ENCODE results near the gene RAB7A. TPM values are rescaled to one million over a fixed set of nuclear protein-coding genes. Genes with fewer than 3 reads are reported as not detected.

The RAB7A gene
- total and polyA plus RNA-seq, 4 experiments from 2014 or later, result 141 to 269 (median 168) TPM

GRCh38 chr3:128701342-128702212, 24.4 kb upstream of the RAB7A start:
- Mint-ChIP-seq H3K9me3 (no peaks in the 10 kb centered on the region), H3K4me3 (peak overlapping the region in 2 of 8 donors; percentile 26 to 57), H3K4me1 (peaks cover 0 to 1% (median 0%) of the 10 kb centered on the region in 4 donors), H3K27ac (no peak overlapping the region), H3K27me3 (no peaks in the 10 kb centered on the region), H3K36me3 (no peaks in the 10 kb centered on the region)
- no peak overlapping the region for H3K4me3 ChIP-seq (ENCODE audit: low read length in 2 of 2)
- CTCF ChIA-PET (ENCODE audit: partially characterized antibody), result no interaction called here
- intact Hi-C loops (cut with micrococcal nuclease), result no loop called here
- no peaks in the 10 kb centered on the region for H3K27me3 ChIP-seq (ENCODE audit: insufficient read depth, low read length)
- POLR2A ChIA-PET (ENCODE audit: partially characterized antibody), result no interaction called here
- no peaks in the 10 kb centered on the region for H3K36me3 ChIP-seq (ENCODE audit: insufficient read depth, low read length)
- DNase-seq, result no peak
- H3K4me1 ChIP-seq (ENCODE audit: insufficient read depth, low read length), result no peaks in the 10 kb centered on the region
- no peaks in the 10 kb centered on the region for H3K9me3 ChIP-seq (ENCODE audit: control insufficient read depth in 1 of 2, low read length in 2 of 2)
- no peak overlapping the region for H3K27ac ChIP-seq (ENCODE audit: low read depth, low read length)

GRCh38 chr3:128702391-128702790, 23.6 kb upstream of the RAB7A start:
- H3K4me1 Mint-ChIP-seq, result peaks cover 0 to under 1% (median 0%) of the 10 kb centered on the region in 4 donors
- no peak for DNase-seq
- H3K36me3 Mint-ChIP-seq, result no peaks in the 10 kb centered on the region
- ChIA-PET CTCF (ENCODE audit: partially characterized antibody) (interaction anchor here (1.4 kb wide), 1 partner anchor 92 kb away, joined by 3 read pairs; no protein-coding TSS in a partner anchor), POLR2A (ENCODE audit: partially characterized antibody) (no interaction called here)
- no peak overlapping the region for H3K27ac ChIP-seq (ENCODE audit: low read depth, low read length)
- no peak overlapping the region for H3K4me3 ChIP-seq (ENCODE audit: low read length in 2 of 2)
- H3K9me3 Mint-ChIP-seq, result no peaks in the 10 kb centered on the region
- H3K9me3 ChIP-seq (ENCODE audit: control insufficient read depth in 1 of 2, low read length in 2 of 2), result no peaks in the 10 kb centered on the region
- H3K27me3 ChIP-seq (ENCODE audit: insufficient read depth, low read length), result no peaks in the 10 kb centered on the region
- no peaks in the 10 kb centered on the region for H3K27me3 Mint-ChIP-seq
- H3K4me3 Mint-ChIP-seq, result no peak overlapping the region
- H3K4me1 ChIP-seq (ENCODE audit: insufficient read depth, low read length), result no peaks in the 10 kb centered on the region
- no peaks in the 10 kb centered on the region for H3K36me3 ChIP-seq (ENCODE audit: insufficient read depth, low read length)
- intact Hi-C loops (cut with micrococcal nuclease), result no loop called here
- H3K27ac Mint-ChIP-seq, result no peak overlapping the region

GRCh38 chr3:128703561-128703960, 22.4 kb upstream of the RAB7A start:
- Histone ChIP-seq H3K4me3 (ENCODE audit: low read length in 2 of 2) (no peak overlapping the region), H3K36me3 (ENCODE audit: insufficient read depth, low read length) (no peaks in the 10 kb centered on the region), H3K4me1 (ENCODE audit: insufficient read depth, low read length) (no peaks in the 10 kb centered on the region), H3K9me3 (ENCODE audit: control insufficient read depth in 1 of 2, low read length in 2 of 2) (no peaks in the 10 kb centered on the region), H3K27ac (ENCODE audit: low read depth, low read length) (no peak overlapping the region), H3K27me3 (ENCODE audit: insufficient read depth, low read length) (no peaks in the 10 kb centered on the region)
- ChIA-PET CTCF (ENCODE audit: partially characterized antibody) (interaction anchor here (0.7 to 1.4 kb wide), 3 partner anchors 22 to 91 kb away, joined by 3 read pairs; no protein-coding TSS in a partner anchor), POLR2A (ENCODE audit: partially characterized antibody) (no interaction called here)
- H3K36me3 Mint-ChIP-seq, result no peaks in the 10 kb centered on the region
- intact Hi-C loops (cut with micrococcal nuclease), result no loop called here
- H3K27ac Mint-ChIP-seq, result no peak overlapping the region
- no peak overlapping the region for H3K4me3 Mint-ChIP-seq
- H3K9me3 Mint-ChIP-seq, result no peaks in the 10 kb centered on the region
- no peaks in the 10 kb centered on the region for H3K4me1 Mint-ChIP-seq
- DNase-seq, result no peak
- no peaks in the 10 kb centered on the region for H3K27me3 Mint-ChIP-seq

DNA sequence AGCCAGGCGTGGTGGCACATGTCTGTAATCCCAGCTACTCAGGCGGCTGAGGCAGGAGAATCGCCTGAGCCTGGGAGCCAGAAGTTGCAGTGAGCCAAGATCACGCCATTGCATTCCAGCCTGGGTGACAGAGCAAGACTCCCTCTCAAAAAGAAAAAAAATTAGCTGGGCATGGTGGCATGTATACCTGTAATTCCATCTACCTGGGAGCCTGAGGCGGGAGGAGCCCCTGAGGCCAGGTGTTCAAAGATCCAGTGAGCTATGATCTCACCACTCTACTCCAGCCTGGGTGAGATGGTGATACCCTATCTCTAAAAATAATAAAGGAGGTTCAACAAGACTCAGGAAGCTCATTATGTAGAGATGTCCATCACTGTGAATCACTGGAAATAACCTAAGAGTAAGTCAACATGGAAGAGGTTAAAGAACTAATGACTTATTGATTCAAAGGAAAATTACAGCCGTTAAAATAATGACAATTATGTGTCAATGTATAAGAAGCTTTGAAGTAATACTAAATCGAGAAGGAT, 19.8 kb upstream of the RAB7A start:
- Histone ChIP-seq H3K9me3 (ENCODE audit: control insufficient read depth in 1 of 2, low read length in 2 of 2) (no peaks in the 10 kb centered on the region), H3K27ac (ENCODE audit: low read depth, low read length) (no peak overlapping the region), H3K27me3 (ENCODE audit: insufficient read depth, low read length) (no peaks in the 10 kb centered on the region), H3K4me1 (ENCODE audit: insufficient read depth, low read length) (no peaks in the 10 kb centered on the region), H3K36me3 (ENCODE audit: insufficient read depth, low read length) (no peaks in the 10 kb centered on the region), H3K4me3 (ENCODE audit: low read length in 2 of 2) (no peak overlapping the region)
- CTCF ChIA-PET (ENCODE audit: partially characterized antibody), result interaction anchor here (1.2 to 1.5 kb wide), 2 partner anchors 17 to 26 kb away, joined by 3 to 4 read pairs; no protein-coding TSS in a partner anchor
- H3K4me3 Mint-ChIP-seq, result no peak overlapping the region
- POLR2A ChIA-PET (ENCODE audit: partially characterized antibody), result interaction anchor here (0.9 kb wide), 1 partner anchor 9 kb away, joined by 4 read pairs; no protein-coding TSS in a partner anchor
- intact Hi-C loops (cut with micrococcal nuclease), result no loop called here
- no peaks in the 10 kb centered on the region for H3K36me3 Mint-ChIP-seq
- H3K27ac Mint-ChIP-seq, result peak overlapping the region in 1 of 7 donors; percentile 7
- DNase-seq, result no peak
- H3K27me3 Mint-ChIP-seq, result no peaks in the 10 kb centered on the region
- no peaks in the 10 kb centered on the region for H3K9me3 Mint-ChIP-seq
- no peaks in the 10 kb centered on the region for H3K4me1 Mint-ChIP-seq

DNA sequence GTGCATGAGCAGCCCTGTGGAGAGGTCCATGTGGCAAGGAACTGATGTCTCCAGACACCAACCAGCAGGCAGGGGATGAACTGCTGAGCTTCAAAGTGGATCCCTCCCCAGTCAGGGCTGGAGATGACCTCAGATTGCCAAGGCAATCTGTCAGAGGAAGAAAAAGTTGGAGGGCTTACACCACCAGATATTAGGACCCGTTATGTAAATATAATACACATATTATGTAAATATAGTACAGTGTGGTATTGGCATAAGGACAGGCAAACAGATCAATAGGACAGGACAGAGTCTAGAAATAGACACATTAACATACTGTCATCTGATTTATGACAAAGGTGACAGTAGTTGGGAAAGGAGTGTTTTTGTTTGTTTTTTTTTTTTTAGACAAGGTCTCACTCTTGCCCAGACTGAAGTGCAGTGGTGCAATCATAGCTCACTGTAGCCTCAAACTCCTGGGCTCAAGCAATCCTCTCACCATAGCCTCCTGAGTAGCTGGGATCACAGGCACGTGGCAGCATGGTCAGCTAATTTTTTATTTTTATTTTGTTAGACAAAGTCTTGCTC, 18.0 kb upstream of the RAB7A start:
- H3K27me3 Mint-ChIP-seq, result no peaks in the 10 kb centered on the region
- intact Hi-C loops (cut with micrococcal nuclease), result no loop called here
- CTCF ChIA-PET (ENCODE audit: partially characterized antibody), result no interaction called here
- no peaks in the 10 kb centered on the region for H3K36me3 Mint-ChIP-seq
- no peak for DNase-seq
- H3K4me3 Mint-ChIP-seq, result no peak overlapping the region
- Histone ChIP-seq H3K9me3 (ENCODE audit: control insufficient read depth in 1 of 2, low read length in 2 of 2) (no peaks in the 10 kb centered on the region), H3K27me3 (ENCODE audit: insufficient read depth, low read length) (no peaks in the 10 kb centered on the region), H3K4me3 (ENCODE audit: low read length in 2 of 2) (no peak overlapping the region), H3K36me3 (ENCODE audit: insufficient read depth, low read length) (no peaks in the 10 kb centered on the region), H3K27ac (ENCODE audit: low read depth, low read length) (no peak overlapping the region), H3K4me1 (ENCODE audit: insufficient read depth, low read length) (no peaks in the 10 kb centered on the region)
- H3K4me1 Mint-ChIP-seq, result no peaks in the 10 kb centered on the region
- peak overlapping the region in 1 of 7 donors; percentile 24 for H3K27ac Mint-ChIP-seq
- no peaks in the 10 kb centered on the region for H3K9me3 Mint-ChIP-seq
- POLR2A ChIA-PET (ENCODE audit: partially characterized antibody), result interaction anchor here (1.1 to 1.3 kb wide), 2 partner anchors 16 to 26 kb away, joined by 3 read pairs; no protein-coding TSS in a partner anchor

DNA sequence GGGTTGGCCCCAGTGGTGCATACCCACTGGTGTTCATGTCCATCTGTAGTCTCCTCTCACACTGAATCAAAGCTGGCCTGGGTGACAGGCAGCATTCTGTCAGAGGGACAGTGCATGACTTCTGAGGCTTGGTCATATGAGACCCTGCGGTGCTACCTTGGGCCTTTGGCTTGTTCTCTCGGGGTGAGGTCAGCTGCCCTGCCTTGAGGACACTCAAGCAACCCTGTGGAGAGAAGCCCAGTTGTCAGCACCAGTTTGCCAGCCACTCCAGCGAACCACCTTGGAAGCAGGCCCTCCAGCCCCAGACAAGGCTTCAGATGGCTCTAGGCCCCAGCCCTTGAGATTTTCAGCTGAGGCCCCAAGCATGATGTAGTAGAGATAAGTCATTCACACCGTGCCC, 16.9 kb upstream of the RAB7A start:
- Mint-ChIP-seq H3K36me3 (no peaks in the 10 kb centered on the region), H3K27ac (peak overlapping the region in 1 of 7 donors; percentile 53), H3K27me3 (no peaks in the 10 kb centered on the region), H3K4me3 (no peak overlapping the region), H3K4me1 (peaks cover 0 to 2% (median 0%) of the 10 kb centered on the region in 4 donors), H3K9me3 (no peaks in the 10 kb centered on the region)
- no peaks in the 10 kb centered on the region for H3K36me3 ChIP-seq (ENCODE audit: insufficient read depth, low read length)
- intact Hi-C loops (cut with micrococcal nuclease), result no loop called here
- ChIA-PET POLR2A (ENCODE audit: partially characterized antibody) (interaction anchor here (1.1 kb wide), 1 partner anchor 17 kb away, joined by 3 read pairs; no protein-coding TSS in a partner anchor), CTCF (ENCODE audit: partially characterized antibody) (no interaction called here)
- no peaks in the 10 kb centered on the region for H3K9me3 ChIP-seq (ENCODE audit: control insufficient read depth in 1 of 2, low read length in 2 of 2)
- no peaks in the 10 kb centered on the region for H3K27me3 ChIP-seq (ENCODE audit: insufficient read depth, low read length)
- H3K4me3 ChIP-seq (ENCODE audit: low read length in 2 of 2), result no peak overlapping the region
- no peak for DNase-seq
- H3K4me1 ChIP-seq (ENCODE audit: insufficient read depth, low read length), result no peaks in the 10 kb centered on the region
- no peak overlapping the region for H3K27ac ChIP-seq (ENCODE audit: low read depth, low read length)

DNA sequence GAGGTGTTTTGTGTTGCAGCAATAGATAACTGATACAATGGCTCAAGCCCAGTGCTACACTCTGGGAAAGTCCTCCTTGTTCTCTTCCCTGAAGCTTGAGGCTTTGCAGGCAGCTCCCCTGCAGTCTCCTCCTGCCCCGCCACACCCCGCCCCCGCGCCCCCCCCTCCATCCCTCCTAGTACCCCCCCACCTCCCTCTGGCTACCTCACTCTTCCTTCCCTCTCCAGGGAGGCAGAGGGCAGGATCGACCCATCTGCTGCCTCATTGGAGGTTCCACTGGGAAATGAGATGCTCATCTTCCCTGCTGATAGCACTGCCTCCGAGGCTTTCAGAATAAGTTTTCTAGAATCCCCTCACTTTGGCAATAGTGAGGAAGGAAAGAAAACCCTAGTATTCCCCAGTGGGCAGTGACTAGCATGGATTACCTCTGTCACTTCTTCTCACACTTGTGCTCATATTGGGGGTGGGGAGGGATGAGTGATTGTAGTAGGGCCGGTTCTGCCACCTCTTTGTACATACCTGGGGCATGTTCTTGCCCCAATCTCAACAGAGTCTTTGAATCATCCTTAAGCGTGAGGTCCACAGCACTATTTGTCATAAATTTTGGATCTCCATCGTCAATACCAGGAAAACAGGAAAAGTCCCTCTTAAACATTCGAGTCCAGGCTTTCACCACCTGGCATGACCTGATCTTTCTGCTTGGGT, 16.3 kb upstream of the RAB7A start:
- Mint-ChIP-seq H3K27ac (no peak overlapping the region), H3K27me3 (no peaks in the 10 kb centered on the region), H3K36me3 (no peaks in the 10 kb centered on the region), H3K4me1 (peaks cover 1 to 4% (median 3%) of the 10 kb centered on the region in 4 donors), H3K9me3 (no peaks in the 10 kb centered on the region), H3K4me3 (no peak overlapping the region)
- POLR2A ChIA-PET (ENCODE audit: partially characterized antibody), result no interaction called here
- CTCF ChIA-PET (ENCODE audit: partially characterized antibody), result interaction anchor here (1.1 kb wide), 1 partner anchor 29 kb away, joined by 4 read pairs; no protein-coding TSS in a partner anchor
- H3K27me3 ChIP-seq (ENCODE audit: insufficient read depth, low read length), result no peaks in the 10 kb centered on the region
- intact Hi-C loops (cut with micrococcal nuclease), result no loop called here
- DNase-seq, result no peak
- H3K9me3 ChIP-seq (ENCODE audit: control insufficient read depth in 1 of 2, low read length in 2 of 2), result no peaks in the 10 kb centered on the region
- H3K36me3 ChIP-seq (ENCODE audit: insufficient read depth, low read length), result no peaks in the 10 kb centered on the region
- no peak overlapping the region for H3K27ac ChIP-seq (ENCODE audit: low read depth, low read length)
- peaks cover 3% of the 10 kb centered on the region for H3K4me1 ChIP-seq (ENCODE audit: insufficient read depth, low read length)
- no peak overlapping the region for H3K4me3 ChIP-seq (ENCODE audit: low read length in 2 of 2)

Data from CD4-positive, alpha-beta memory T cell (primary cell).